HepG2 (cell line): ENCODE measurements around the gene HTD2. TPM values are rescaled to one million over a fixed set of nuclear protein-coding genes. Genes with fewer than 3 reads are reported as not detected.

ENCODE experiments used
- ATAC-seq: fragments of 200-7000 bp; cut with Tn5 transposase; 3 replicates; pipeline ENCODE4 v1.9.1; 2020; ENCODE audit warnings: mild to moderate bottlenecking, moderate library complexity
- BruUV-seq: library from RNA; stranded (reverse); fragments of 400-500 nt; replicated peaks from 2 replicates; lab custom pipeline; 2021; lab: Mats Ljungman, UMichigan
- CTCF ChIA-PET: fragments of 300-600 bp; formaldehyde crosslinking; extraction: SDS; loops from one replicate; lab custom pipeline; 2021; ENCODE audit warnings: low total read pairs, inconsistent platforms, low intra/inter-chr PET ratio; lab: Yijun Ruan, JAX
- POLR2A ChIA-PET: fragments of 350-600 bp; sonication (Branson Sonifier 250); formaldehyde crosslinking; loops from one replicate; lab custom pipeline; 2020; ENCODE audit warnings: antibody characterized with exemption, inconsistent platforms; lab: Yijun Ruan, JAX
- DNase-seq: peaks from one replicate; pipeline ENCODE4 v3.0.0-alpha.2; 2015; ENCODE audit warnings: low spot score
- FAIRE-seq: peaks from 3 replicates; lab custom pipeline; 2011; peaks lifted over from hg19 to GRCh38; lab: Jason Lieb, UNC
- H2AFZ ChIP-seq: one replicate; pipeline ENCODE4 v1.6.1; 2011; ENCODE audit warnings: low read length, inconsistent platforms
- H3K27ac ChIP-seq: fragments of 300-600 bp; 3 replicates; pipeline ENCODE4 v1.8.0; 2011; ENCODE audit warnings: mixed run types, mild to moderate bottlenecking, mixed read lengths, low read length, inconsistent platforms; ENCODE audit not compliant: insufficient read depth; ENCODE audit errors: extremely low read length
- H3K27me3 ChIP-seq, 2 experiments: fragments of 200-600 bp in 1 of 2; 2 replicates in 1 of 2; 3 replicates in 1 of 2; pipeline versions ENCODE4 v1.6.0 to v1.8.0; 2011; ENCODE audit warnings: low read length in 2 of 2, mild to moderate bottlenecking in 2 of 2, moderate library complexity in 2 of 2, inconsistent platforms in 1 of 2; ENCODE audit not compliant: insufficient read depth in 2 of 2, control insufficient read depth in 1 of 2
- H3K36me3 ChIP-seq, 2 experiments: fragments of 200-600 bp in 1 of 2; replicated peaks in 1 of 2; 2 replicates in 1 of 2; 3 replicates in 1 of 2; pipeline versions ENCODE4 v1.5.1 to v1.8.0; 2011; ENCODE audit warnings: low read length in 2 of 2, inconsistent platforms in 1 of 2; ENCODE audit not compliant: insufficient read depth in 2 of 2, control insufficient read depth in 1 of 2
- H3K4me1 ChIP-seq: 2 replicates; pipeline ENCODE4 v1.5.1; 2012; ENCODE audit warnings: low read length, inconsistent platforms; ENCODE audit not compliant: insufficient read depth
- H3K4me2 ChIP-seq: 2 replicates; pipeline ENCODE4 v1.6.0; 2011; ENCODE audit warnings: low read depth, low read length, inconsistent platforms
- H3K4me3 ChIP-seq, 3 experiments: fragments of 200-600 bp in 1 of 3; sonication (generic), shearing (Covaris generic) in 1 of 3; replicated peaks in 1 of 3; 2 replicates each; pipeline ENCODE4 v1.5.1; 2011 to 2016; ENCODE audit warnings: low read length in 3 of 3, inconsistent platforms in 2 of 3, low read depth in 2 of 3, mild to moderate bottlenecking in 2 of 3, control low read depth in 1 of 3, mixed read lengths in 1 of 3; ENCODE audit not compliant: insufficient read depth in 1 of 3
- H3K79me2 ChIP-seq: one replicate; pipeline ENCODE4 v1.6.1; 2011; ENCODE audit warnings: low read length, inconsistent platforms; ENCODE audit not compliant: insufficient read depth
- H3K9ac ChIP-seq: 2 replicates; pipeline ENCODE4 v1.6.0; 2011; ENCODE audit warnings: mild to moderate bottlenecking, low read depth, low read length, inconsistent platforms; ENCODE audit not compliant: insufficient read depth
- H3K9me3 ChIP-seq: 2 replicates; pipeline ENCODE4 v1.5.1; 2012; ENCODE audit warnings: mild to moderate bottlenecking, low read length
- H4K20me1 ChIP-seq: 2 replicates; pipeline ENCODE4 v1.6.0; 2011; ENCODE audit warnings: inconsistent platforms, mild to moderate bottlenecking, low read length, moderate library complexity; ENCODE audit not compliant: insufficient read depth
- CREM ChIP-seq, 2 experiments: sonication (generic) in 1 of 2; formaldehyde crosslinking in 1 of 2; IDR thresholded peaks; 2 replicates each; pipeline versions ENCODE4 v1.4.0 to v1.6.1; 2016 to 2020; ENCODE audit warnings: antibody characterized with exemption in 1 of 2, mild to moderate bottlenecking in 1 of 2, missing genetic modification reagents in 1 of 2
- HES4 ChIP-seq: sonication (generic); formaldehyde crosslinking; IDR thresholded peaks from 2 replicates; pipeline ENCODE4 v1.9.0; 2021; ENCODE audit warnings: mild to moderate bottlenecking, missing genetic modification reagents, borderline replicate concordance
- HOMEZ ChIP-seq: IDR thresholded peaks from 2 replicates; pipeline ENCODE4 v1.6.1; 2016; ENCODE audit warnings: low read depth
- ISL2 ChIP-seq: sonication (generic); formaldehyde crosslinking; IDR thresholded peaks from 2 replicates; pipeline ENCODE4 v1.5.0; 2020; ENCODE audit warnings: missing genetic modification reagents
- SAFB2 ChIP-seq: sonication (generic); formaldehyde crosslinking; IDR thresholded peaks from 2 replicates; pipeline ENCODE4 v1.5.1; 2020; ENCODE audit warnings: missing genetic modification reagents, low read depth, mild to moderate bottlenecking, borderline replicate concordance
- TEAD3 ChIP-seq: optimal IDR thresholded peaks from 2 replicates; pipeline ENCODE3; 2016; ENCODE audit warnings: borderline replicate concordance
- THAP11 ChIP-seq: IDR thresholded peaks from 2 replicates; pipeline ENCODE4 v1.6.1; 2016; ENCODE audit warnings: missing biosample characterization, missing genetic modification reagents
- ZNF3 ChIP-seq: IDR thresholded peaks from 2 replicates; pipeline ENCODE4 v1.7.0; 2017; ENCODE audit warnings: inconsistent platforms
- ZNF331 ChIP-seq: sonication (generic); formaldehyde crosslinking; IDR thresholded peaks from 2 replicates; pipeline ENCODE4 v1.4.0; 2020; ENCODE audit warnings: missing genetic modification reagents
- ZNF460 ChIP-seq: sonication (generic); formaldehyde crosslinking; IDR thresholded peaks from 2 replicates; pipeline ENCODE4 v1.5.1; 2020; ENCODE audit warnings: missing genetic modification reagents, mild to moderate bottlenecking, borderline replicate concordance
- ZNF720 ChIP-seq: sonication (generic); formaldehyde crosslinking; IDR thresholded peaks from 2 replicates; pipeline ENCODE4 v1.4.0; 2020; ENCODE audit warnings: missing genetic modification reagents
- ZNF800 ChIP-seq: sonication (generic); formaldehyde crosslinking; IDR thresholded peaks from 2 replicates; pipeline ENCODE4 v1.4.0; 2020; ENCODE audit warnings: missing genetic modification reagents
- WGBS: methylation state at CpG from one replicate; pipeline ENCODE4 v1.1.6; 2017; ENCODE audit warnings: low lambda C conversion rate; 5-methylcytosine and 5-hydroxymethylcytosine counted together
- in situ Hi-C: cut with HindIII; loops from 2 replicates; pipeline ENCODE4 v1.10.0; 2017; ENCODE audit warnings: low pct_unique_long_range_greater_than_20kb; ENCODE audit not compliant: extremely low pct_ligation_motif_present
- intact Hi-C: fragments of 100-400 bp; cut with micrococcal nuclease; formaldehyde crosslinking; loops from one replicate; pipeline ENCODE4 v1.10.0; 2022; ENCODE audit not compliant: unreplicated experiment
- polyA plus RNA-seq, 8 experiments: library from polyadenylated mRNA; depleted of rRNA in 3 of 8; stranded (reverse) in 7 of 8; unstranded in 1 of 8; fragments of >200 nt; fragmentation: Illumina TruSeq in 4 of 8; extraction: Trizol in 4 of 8; gene quantifications; 2 replicates each; pipeline versions ENCODE4 v1.2.1 to v1.2.3, GENCODE V29; 2011 to 2016; ENCODE audit warnings: low read depth in 4 of 8, missing spikeins in 1 of 8, mixed read lengths in 1 of 8; ENCODE audit not compliant: insufficient read depth in 1 of 8
- total RNA-seq, 5 experiments: library from RNA; depleted of rRNA; stranded (reverse); fragments of >200 nt; fragmentation: Illumina TruSeq; extraction: Trizol; gene quantifications; 2 replicates each; pipeline ENCODE4 v1.2.3, GENCODE V29; 2016; ENCODE audit warnings: low read depth in 1 of 5
- TF ChIP-seq, protein P1 (sequence below): sonication (generic); formaldehyde crosslinking; IDR thresholded peaks from 2 replicates; pipeline ENCODE4 v1.8.1; 2023; ENCODE audit warnings: mild to moderate bottlenecking, moderate library complexity, missing genetic modification reagents

Gene HTD2
- total and polyA plus RNA-seq, 2 of the 13 experiments (the other 11 are each of a cell fraction or from before 2014, with no cell fraction given): 8.6 to 13.7 TPM

DNA sequence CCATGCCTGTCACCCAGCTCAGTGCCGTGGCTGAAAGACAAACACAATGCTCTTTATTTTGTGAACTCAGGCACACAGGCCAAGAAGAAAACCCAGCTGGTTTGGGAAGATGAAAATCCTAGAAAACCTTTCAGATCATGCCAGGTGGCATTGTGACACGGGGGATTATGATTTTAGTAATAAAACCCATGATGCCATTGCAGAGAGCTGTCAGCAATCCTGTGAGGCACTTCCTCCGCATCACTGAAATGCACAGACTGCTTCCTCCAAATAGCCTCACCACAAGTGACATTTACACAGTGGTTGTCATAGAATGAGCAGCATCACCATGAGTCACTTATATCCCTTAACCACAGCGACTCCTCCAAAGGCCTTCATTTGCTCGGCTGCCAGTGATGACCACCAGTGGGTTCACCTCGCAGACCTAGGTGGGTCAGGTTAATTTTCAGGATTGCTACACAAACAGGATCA lies 46.0 kb upstream of the HTD2 start:
- Histone ChIP-seq H4K20me1 (no peaks in the 10 kb centered on the region), H3K79me2 (no peaks in the 10 kb centered on the region), H3K9me3 (no peaks in the 10 kb centered on the region), H3K4me3 (no peak overlapping the region), H3K36me3 (peaks cover 4 to 16% of the 10 kb centered on the region in 2 experiments), H3K27me3 (no peaks in the 10 kb centered on the region), H3K4me1 (no peaks in the 10 kb centered on the region), H3K9ac (no peak overlapping the region), H3K4me2 (no peak overlapping the region), H2AFZ (no peak overlapping the region), H3K27ac (no peak overlapping the region)
- FAIRE-seq: no peak
- 98% methylated on average over 5 of the region's 6 CpGs for WGBS
- intact Hi-C loops (no loop called here), in situ Hi-C loops (no loop called here)
- DNase-seq: no peak
- no peak for ATAC-seq
- TF ChIP-seq, protein P1, sequence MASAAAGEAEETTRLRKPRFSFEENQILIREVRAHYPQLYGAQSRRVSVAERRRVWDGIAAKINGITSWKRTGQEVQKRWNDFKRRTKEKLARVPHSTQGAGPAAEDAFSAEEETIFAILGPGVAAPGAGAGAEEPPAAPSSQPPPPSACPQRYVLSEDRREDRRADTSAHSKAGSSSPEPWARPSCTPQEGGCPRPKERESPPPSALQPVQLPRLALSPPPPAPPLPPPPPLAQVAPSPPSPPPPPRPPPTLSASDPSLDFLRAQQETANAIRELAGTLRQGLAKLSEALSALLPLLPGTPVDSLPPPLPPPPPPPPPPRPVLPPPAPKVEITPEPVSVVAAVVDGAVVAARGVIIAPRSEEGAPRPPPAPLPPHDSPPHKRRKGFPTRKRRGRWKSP (CRISPR knock-in tag): no peak
- no peak for TF ChIP-seq CREM (IDR thresholded peaks at IDR 0.05)
- no peak for TF ChIP-seq CREM (CRISPR knock-in tag; IDR thresholded peaks at IDR 0.05)
- TF ChIP-seq ZNF331 (CRISPR knock-in tag): no peak
- no peak for TF ChIP-seq ZNF720 (CRISPR knock-in tag)
- no peak for TF ChIP-seq HES4 (CRISPR knock-in tag)
- TF ChIP-seq ZNF460 (CRISPR knock-in tag): no peak
- TF ChIP-seq ZNF3 (CRISPR knock-in tag): no peak
- TF ChIP-seq ISL2 (CRISPR knock-in tag): no peak
- no peak for TF ChIP-seq TEAD3 (CRISPR knock-in tag)
- TF ChIP-seq SAFB2: no peak
- TF ChIP-seq HOMEZ (CRISPR knock-in tag): no peak
- TF ChIP-seq THAP11 (CRISPR knock-in tag): no peak
- no peak for TF ChIP-seq ZNF800 (CRISPR knock-in tag)
- POLR2A ChIA-PET: no interaction called here
- BruUV-seq: no TSS peak
- CTCF ChIA-PET: no interaction called here
